Cerebellar nuclear complex (tissue), 1 donor: Measurements from ENCODE around the gene PTPN1.
"Not testable (repeated sequence)": the region's sequence is repeated elsewhere in the genome, so short reads cannot be mapped to it uniquely, and the experiment has no call there.

Experiments used
- DNase-seq, 2 experiments: peaks; one replicate each; lab custom pipeline; 2025; lab: John Stamatoyannopoulos, UW

PTPN1 gene

DNA sequence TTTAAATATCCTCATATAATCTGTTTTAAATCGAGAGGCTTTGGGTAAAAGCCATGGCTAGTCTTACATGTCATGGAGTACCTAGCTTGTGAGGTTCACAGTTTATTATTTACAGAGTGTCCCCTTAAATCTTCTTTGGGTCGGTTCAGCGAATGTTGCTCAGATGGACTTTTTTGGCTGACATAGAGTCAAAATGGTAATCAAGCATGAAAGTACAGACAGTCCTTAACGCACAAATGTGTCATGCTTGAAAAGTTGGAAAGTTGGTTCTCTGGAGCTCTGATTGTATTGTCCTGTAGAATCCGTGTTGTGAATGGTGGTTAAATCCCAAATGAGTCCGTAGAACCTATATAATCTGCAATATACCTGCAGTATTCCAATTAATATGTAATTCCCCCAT lies 22.0 kb downstream of the PTPN1 start:
- no peak for DNase-seq

DNA sequence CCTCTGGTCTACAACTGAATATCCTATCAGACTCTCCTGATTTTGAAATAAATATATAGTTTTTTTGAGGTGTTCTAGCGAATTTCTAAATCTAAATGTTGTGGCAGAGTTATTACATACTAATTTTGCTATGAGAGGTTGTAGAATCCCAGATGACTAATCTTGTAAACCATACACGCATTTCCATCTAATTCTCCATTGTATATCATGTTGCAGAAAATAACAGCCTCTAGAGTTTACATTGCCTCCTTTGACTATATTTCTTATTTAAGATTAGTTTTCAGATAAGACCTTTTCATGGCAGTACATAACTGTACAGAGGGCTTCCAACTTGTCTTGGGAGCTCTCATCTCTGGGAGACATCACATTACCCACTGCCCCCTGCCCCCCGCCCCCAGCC lies 22.9 kb downstream of the PTPN1 start:
- no peak for DNase-seq

GRCh38 chr20:50533464-50533863 lies 23.3 kb downstream of the PTPN1 start:
- DNase-seq: no peak

GRCh38 chr20:50534567-50534966 lies 24.4 kb downstream of the PTPN1 start:
- no peak for DNase-seq

DNA sequence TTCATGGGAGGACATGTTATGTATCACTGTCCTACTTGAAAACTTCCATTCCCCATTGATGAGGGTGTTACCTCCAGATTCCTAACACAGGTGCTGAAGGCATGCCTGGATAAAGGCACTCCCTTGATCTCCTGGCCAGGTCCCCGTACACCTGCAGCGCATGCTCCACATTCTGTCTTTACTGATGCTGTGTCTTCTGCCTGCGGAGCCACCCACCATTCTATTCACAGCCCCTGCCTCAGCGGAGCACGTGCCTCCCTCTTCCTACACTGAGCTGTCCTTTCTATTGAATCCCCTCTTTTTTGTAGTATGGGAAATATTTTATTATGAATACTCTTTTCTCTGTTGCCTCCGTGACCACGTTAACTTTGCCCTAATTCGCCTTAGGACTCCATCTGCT lies 25.0 kb downstream of the PTPN1 start:
- no peak for DNase-seq

GRCh38 chr20:50536333-50536732 lies 26.1 kb downstream of the PTPN1 start:
- DNase-seq: no peak

- no peak for DNase-seq
Measured at GRCh38 chr20:50537546-50538201, 27.5 kb downstream of the PTPN1 start.

GRCh38 chr20:50538276-50538675 lies 28.1 kb downstream of the PTPN1 start:
- no peak for DNase-seq

GRCh38 chr20:50539798-50540197 lies 29.6 kb downstream of the PTPN1 start:
- DNase-seq: not testable (repeated sequence)

GRCh38 chr20:50540620-50541605 lies 30.7 kb downstream of the PTPN1 start:
- no peak for DNase-seq

GRCh38 chr20:50541606-50542041 lies 31.4 kb downstream of the PTPN1 start:
- no peak for DNase-seq

DNA sequence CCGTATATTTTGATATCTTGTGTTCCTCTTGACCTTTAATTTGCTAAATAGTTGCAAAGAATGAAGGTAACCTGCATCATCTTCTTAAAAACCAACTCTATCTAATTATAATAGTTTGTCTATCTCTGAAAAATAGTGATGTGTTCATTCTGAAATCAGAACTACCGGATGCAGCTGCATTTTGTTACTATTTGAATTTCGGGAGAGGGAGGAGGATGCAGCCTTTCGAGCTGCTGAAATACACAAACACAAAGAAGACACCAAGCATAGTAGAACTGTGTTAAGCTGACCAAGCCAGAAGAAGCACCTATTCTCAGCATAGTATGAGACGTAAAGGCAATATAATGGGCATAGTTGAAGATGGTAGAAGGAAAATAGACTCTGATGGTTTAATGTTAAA lies 33.1 kb downstream of the PTPN1 start:
- DNase-seq: no peak

DNA sequence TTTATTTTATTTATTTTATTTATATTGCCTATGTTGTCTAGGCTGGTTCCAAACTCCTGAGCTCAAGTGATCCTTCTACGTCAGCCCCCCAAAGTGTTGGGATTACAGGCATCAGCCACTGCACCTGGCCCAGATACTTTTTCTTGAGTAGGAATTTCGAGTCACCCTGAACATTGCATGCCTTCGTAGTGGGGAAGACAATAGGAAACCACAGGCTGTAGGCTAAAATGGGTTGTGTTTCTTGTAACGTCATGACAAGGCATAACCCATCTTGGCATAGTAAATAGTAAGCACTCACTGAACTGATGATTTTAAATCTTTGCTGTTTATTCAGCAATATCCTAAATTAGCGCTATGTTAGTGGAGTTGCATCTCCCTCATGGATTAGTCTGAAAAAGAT lies 34.9 kb downstream of the PTPN1 start:
- DNase-seq: no peak

DNA sequence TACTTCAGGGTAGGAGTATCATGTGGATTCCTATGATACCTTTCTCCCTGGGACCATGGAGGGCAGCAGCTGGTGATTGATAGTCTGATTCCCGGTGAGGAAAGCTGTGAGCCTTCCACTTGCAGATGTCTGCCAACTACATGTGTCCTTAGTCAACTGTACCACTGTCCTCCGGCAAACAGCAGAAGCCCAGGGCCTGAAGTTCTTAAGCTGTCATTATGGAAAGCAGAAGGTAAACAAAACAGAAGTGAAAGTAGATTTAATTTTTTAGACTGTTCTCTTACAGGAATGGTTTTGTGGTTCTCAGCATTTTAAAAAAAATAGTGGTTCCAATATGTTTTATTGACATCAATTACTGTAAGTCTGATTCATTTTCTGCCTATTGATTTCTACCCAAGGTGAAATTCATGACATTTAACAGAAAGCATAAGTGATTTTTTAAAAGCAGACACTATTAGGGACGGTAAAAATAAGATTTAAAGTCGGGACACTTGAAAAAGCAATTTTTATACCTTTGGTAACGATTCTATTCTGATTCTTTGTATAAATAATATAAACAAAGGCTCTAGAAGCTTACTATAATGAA lies 36.6 kb downstream of the PTPN1 start:
- no peak for DNase-seq

DNA sequence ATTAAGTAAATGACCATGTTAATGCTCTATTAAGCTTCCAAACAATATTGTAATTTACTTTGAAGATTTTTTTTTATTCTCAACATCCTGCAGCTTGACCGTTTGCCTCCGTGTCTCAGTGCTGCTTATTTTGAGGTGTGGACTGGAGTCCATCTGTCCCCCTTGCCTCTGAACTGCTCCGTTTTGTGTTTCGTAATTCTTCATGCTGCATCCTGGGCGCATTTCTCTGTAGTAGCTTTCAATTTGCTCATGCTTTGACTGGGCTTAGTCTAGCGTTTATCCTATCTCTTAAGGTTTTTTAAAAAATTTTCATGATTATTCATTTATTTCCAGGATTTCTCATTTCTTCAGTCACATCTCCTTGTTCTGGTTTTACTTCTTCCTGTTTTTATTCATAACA lies 37.8 kb downstream of the PTPN1 start:
- DNase-seq: no peak

DNA sequence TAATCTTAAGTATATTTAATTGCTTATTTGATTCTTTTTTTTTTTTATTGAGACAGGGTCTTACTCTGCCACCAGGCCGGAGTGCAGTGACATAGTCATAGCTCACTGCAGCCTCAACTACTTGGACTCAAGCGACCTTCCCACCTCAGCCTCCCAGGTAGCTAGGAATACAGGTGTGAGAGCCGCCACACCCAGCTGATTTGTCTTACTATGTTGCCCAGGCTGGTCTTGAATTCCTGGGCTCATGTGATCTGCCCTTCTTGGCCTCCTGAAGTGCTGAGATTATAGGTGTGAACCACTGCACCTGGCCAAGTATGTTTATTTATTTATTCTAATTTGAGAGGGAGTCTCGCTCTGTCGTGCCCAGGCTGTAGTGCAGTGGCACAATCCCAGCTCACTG lies 38.2 kb downstream of the PTPN1 start:
- no peak for DNase-seq

- no peak for DNase-seq
Measured at GRCh38 chr20:50550531-50550930, 40.3 kb downstream of the PTPN1 start.

- DNase-seq: no peak
Measured at GRCh38 chr20:50551288-50551687, 41.1 kb downstream of the PTPN1 start.

GRCh38 chr20:50552979-50553378 lies 42.8 kb downstream of the PTPN1 start:
- DNase-seq: no peak

- DNase-seq: no peak
Measured at GRCh38 chr20:50554694-50555579, 44.8 kb downstream of the PTPN1 start.

- DNase-seq: no peak
Measured at GRCh38 chr20:50555662-50556061, 45.5 kb downstream of the PTPN1 start.
